Inferior parietal cortex (tissue), 1 donor: ENCODE results near the gene ZEB2.

Experiments
- DNase-seq: peaks from one replicate; pipeline ENCODE4 v3.0.0-alpha.2; 2016; ENCODE audit errors: extremely low spot score

ZEB2 gene

GRCh38 chr2:144528108-144528507, 8.2 kb upstream of the ZEB2 start:
- DNase-seq: no peak

- DNase-seq: no peak
Measured at GRCh38 chr2:144526831-144527230, 6.9 kb upstream of the ZEB2 start.

GRCh38 chr2:144524118-144525009, 4.4 kb upstream of the ZEB2 start:
- DNase-seq: peak; percentile 54

GRCh38 chr2:144523596-144524117, 3.7 kb upstream of the ZEB2 start:
- peak; percentile 62 for DNase-seq

- DNase-seq: peak; percentile 62
Measured at GRCh38 chr2:144522897-144523595, 3.1 kb upstream of the ZEB2 start.

GRCh38 chr2:144522176-144522896, 2.4 kb upstream of the ZEB2 start:
- DNase-seq: peak; percentile 59

GRCh38 chr2:144521686-144522085, 1.8 kb upstream of the ZEB2 start:
- no peak for DNase-seq

- DNase-seq: peak; percentile 80
Measured at GRCh38 chr2:144520756-144521487, 1.0 kb upstream of the ZEB2 start.

GRCh38 chr2:144519597-144519933, 354 bp downstream of the ZEB2 start:
- DNase-seq: no peak

- DNase-seq: peak; percentile 66
Measured at GRCh38 chr2:144518748-144519596, 947 bp downstream of the ZEB2 start.

- DNase-seq: peak; percentile 59
Measured at GRCh38 chr2:144517866-144518747, 1.8 kb downstream of the ZEB2 start.

- peak; percentile 59 for DNase-seq
Measured at GRCh38 chr2:144516981-144517865, 2.7 kb downstream of the ZEB2 start.

GRCh38 chr2:144516411-144516980, 3.4 kb downstream of the ZEB2 start:
- DNase-seq: no peak

- DNase-seq: peak; percentile 49
Measured at GRCh38 chr2:144515696-144516410, 4.1 kb downstream of the ZEB2 start.

- peak; percentile 70 for DNase-seq
Measured at GRCh38 chr2:144515099-144515695, 4.7 kb downstream of the ZEB2 start.

- DNase-seq: peak; percentile 70
Measured at GRCh38 chr2:144514616-144515091, 5.3 kb downstream of the ZEB2 start.
